HepG2 (cell line): ENCODE results near the gene ATP11A. TPM values are rescaled to one million over a fixed set of nuclear protein-coding genes. Genes with fewer than 3 reads are reported as not detected.

Experiments
- ATAC-seq: fragments of 200-7000 bp; cut with Tn5 transposase; 3 replicates; pipeline ENCODE4 v1.9.1; 2020; ENCODE audit warnings: mild to moderate bottlenecking, moderate library complexity
- BruUV-seq: library from RNA; stranded (reverse); fragments of 400-500 nt; replicated peaks from 2 replicates; lab custom pipeline; 2021; lab: Mats Ljungman, UMichigan
- CTCF ChIA-PET: fragments of 300-600 bp; formaldehyde crosslinking; extraction: SDS; loops from one replicate; lab custom pipeline; 2021; ENCODE audit warnings: low total read pairs, inconsistent platforms, low intra/inter-chr PET ratio; lab: Yijun Ruan, JAX
- POLR2A ChIA-PET: fragments of 350-600 bp; sonication (Branson Sonifier 250); formaldehyde crosslinking; loops from one replicate; lab custom pipeline; 2020; ENCODE audit warnings: antibody characterized with exemption, inconsistent platforms; lab: Yijun Ruan, JAX
- DNase-seq: peaks from one replicate; pipeline ENCODE4 v3.0.0-alpha.2; 2015; ENCODE audit warnings: low spot score
- FAIRE-seq: peaks from 3 replicates; lab custom pipeline; 2011; peaks lifted over from hg19 to GRCh38; lab: Jason Lieb, UNC
- H2AFZ ChIP-seq: one replicate; pipeline ENCODE4 v1.6.1; 2011; ENCODE audit warnings: low read length, inconsistent platforms
- H3K27ac ChIP-seq: fragments of 300-600 bp; 3 replicates; pipeline ENCODE4 v1.8.0; 2011; ENCODE audit warnings: mixed run types, mild to moderate bottlenecking, mixed read lengths, low read length, inconsistent platforms; ENCODE audit not compliant: insufficient read depth; ENCODE audit errors: extremely low read length
- H3K27me3 ChIP-seq, 2 experiments: fragments of 200-600 bp in 1 of 2; 2 replicates in 1 of 2; 3 replicates in 1 of 2; pipeline versions ENCODE4 v1.6.0 to v1.8.0; 2011; ENCODE audit warnings: low read length in 2 of 2, mild to moderate bottlenecking in 2 of 2, moderate library complexity in 2 of 2, inconsistent platforms in 1 of 2; ENCODE audit not compliant: insufficient read depth in 2 of 2, control insufficient read depth in 1 of 2
- H3K36me3 ChIP-seq, 2 experiments: fragments of 200-600 bp in 1 of 2; replicated peaks in 1 of 2; 2 replicates in 1 of 2; 3 replicates in 1 of 2; pipeline versions ENCODE4 v1.5.1 to v1.8.0; 2011; ENCODE audit warnings: low read length in 2 of 2, inconsistent platforms in 1 of 2; ENCODE audit not compliant: insufficient read depth in 2 of 2, control insufficient read depth in 1 of 2
- H3K4me1 ChIP-seq: 2 replicates; pipeline ENCODE4 v1.5.1; 2012; ENCODE audit warnings: low read length, inconsistent platforms; ENCODE audit not compliant: insufficient read depth
- H3K4me2 ChIP-seq: 2 replicates; pipeline ENCODE4 v1.6.0; 2011; ENCODE audit warnings: low read depth, low read length, inconsistent platforms
- H3K4me3 ChIP-seq, 3 experiments: fragments of 200-600 bp in 1 of 3; sonication (generic), shearing (Covaris generic) in 1 of 3; replicated peaks in 1 of 3; 2 replicates each; pipeline ENCODE4 v1.5.1; 2011 to 2016; ENCODE audit warnings: low read length in 3 of 3, inconsistent platforms in 2 of 3, low read depth in 2 of 3, mild to moderate bottlenecking in 2 of 3, control low read depth in 1 of 3, mixed read lengths in 1 of 3; ENCODE audit not compliant: insufficient read depth in 1 of 3
- H3K79me2 ChIP-seq: one replicate; pipeline ENCODE4 v1.6.1; 2011; ENCODE audit warnings: low read length, inconsistent platforms; ENCODE audit not compliant: insufficient read depth
- H3K9ac ChIP-seq: 2 replicates; pipeline ENCODE4 v1.6.0; 2011; ENCODE audit warnings: mild to moderate bottlenecking, low read depth, low read length, inconsistent platforms; ENCODE audit not compliant: insufficient read depth
- H3K9me3 ChIP-seq: 2 replicates; pipeline ENCODE4 v1.5.1; 2012; ENCODE audit warnings: mild to moderate bottlenecking, low read length
- H4K20me1 ChIP-seq: 2 replicates; pipeline ENCODE4 v1.6.0; 2011; ENCODE audit warnings: inconsistent platforms, mild to moderate bottlenecking, low read length, moderate library complexity; ENCODE audit not compliant: insufficient read depth
- AGO2 ChIP-seq: fragments of 200-400 bp; formaldehyde crosslinking; optimal IDR thresholded peaks from 2 replicates; pipeline ENCODE3; 2017; ENCODE audit warnings: mild to moderate bottlenecking, low read depth, low read length, moderate library complexity
- CENPT ChIP-seq: sonication (generic); formaldehyde crosslinking; IDR thresholded peaks from 2 replicates; pipeline ENCODE4 v1.8.0; 2022; ENCODE audit warnings: low read depth, mild to moderate bottlenecking, moderate library complexity, missing genetic modification reagents
- KAT2B ChIP-seq: fragments of 150-350 bp; IDR thresholded peaks from 2 replicates; pipeline ENCODE4 v1.6.1; 2014; ENCODE audit warnings: low read depth, low read length, borderline replicate concordance
- MXD4 ChIP-seq: IDR thresholded peaks from 2 replicates; pipeline ENCODE4 v1.6.1; 2016; ENCODE audit warnings: mild to moderate bottlenecking, missing biosample characterization, missing genetic modification reagents
- SSRP1 ChIP-seq: IDR thresholded peaks from 2 replicates; pipeline ENCODE4 v1.6.1; 2016; ENCODE audit warnings: control low read depth
- ZFAT ChIP-seq: sonication (generic); formaldehyde crosslinking; conservative IDR thresholded peaks from 2 replicates; pipeline ENCODE4 v1.8.1; 2023; ENCODE audit warnings: missing genetic modification reagents, inconsistent platforms
- WGBS: methylation state at CpG from one replicate; pipeline ENCODE4 v1.1.6; 2017; ENCODE audit warnings: low lambda C conversion rate; 5-methylcytosine and 5-hydroxymethylcytosine counted together
- in situ Hi-C: cut with HindIII; loops from 2 replicates; pipeline ENCODE4 v1.10.0; 2017; ENCODE audit warnings: low pct_unique_long_range_greater_than_20kb; ENCODE audit not compliant: extremely low pct_ligation_motif_present
- intact Hi-C: fragments of 100-400 bp; cut with micrococcal nuclease; formaldehyde crosslinking; loops from one replicate; pipeline ENCODE4 v1.10.0; 2022; ENCODE audit not compliant: unreplicated experiment
- polyA plus RNA-seq, 8 experiments: library from polyadenylated mRNA; depleted of rRNA in 3 of 8; stranded (reverse) in 7 of 8; unstranded in 1 of 8; fragments of >200 nt; fragmentation: Illumina TruSeq in 4 of 8; extraction: Trizol in 4 of 8; gene quantifications; 2 replicates each; pipeline versions ENCODE4 v1.2.1 to v1.2.3, GENCODE V29; 2011 to 2016; ENCODE audit warnings: low read depth in 4 of 8, missing spikeins in 1 of 8, mixed read lengths in 1 of 8; ENCODE audit not compliant: insufficient read depth in 1 of 8
- total RNA-seq, 5 experiments: library from RNA; depleted of rRNA; stranded (reverse); fragments of >200 nt; fragmentation: Illumina TruSeq; extraction: Trizol; gene quantifications; 2 replicates each; pipeline ENCODE4 v1.2.3, GENCODE V29; 2016; ENCODE audit warnings: low read depth in 1 of 5
- TF ChIP-seq, protein P1 (sequence below): sonication (generic); formaldehyde crosslinking; IDR thresholded peaks from 2 replicates; pipeline ENCODE4 v1.4.0; 2020; ENCODE audit warnings: missing genetic modification reagents

The ATP11A gene
- total and polyA plus RNA-seq, 2 of the 13 experiments (the other 11 are each of a cell fraction or from before 2014, with no cell fraction given): 18.4 to 20.1 TPM

DNA sequence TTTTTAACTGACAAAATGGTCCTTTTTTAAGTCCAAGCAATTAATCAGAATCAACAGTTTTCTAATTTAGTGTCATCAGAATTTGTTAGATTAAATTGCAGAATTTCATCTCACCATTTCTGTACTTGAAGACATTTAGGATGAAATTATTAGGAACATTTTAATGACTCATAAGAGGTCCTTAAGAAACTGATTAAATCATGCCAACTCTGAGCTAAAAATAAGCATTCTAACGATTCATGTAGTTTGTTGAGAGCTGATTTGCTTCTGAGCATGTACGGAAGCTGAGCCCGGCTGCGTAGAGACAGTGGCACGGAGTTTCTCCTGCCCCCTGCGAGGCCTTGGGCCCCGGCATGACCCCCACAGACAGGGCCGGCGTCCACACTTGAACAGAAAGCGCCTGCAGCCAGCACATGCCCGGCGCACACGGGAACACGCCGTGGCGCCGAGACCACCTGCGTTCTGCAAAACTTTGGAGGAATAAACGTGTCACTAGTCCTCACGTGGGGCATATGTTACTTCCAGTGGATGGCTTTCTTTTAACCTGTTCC, 189.5 kb downstream of the ATP11A start:
- FAIRE-seq (no peak), ATAC-seq (no peak), DNase-seq (no peak)
- TF ChIP-seq ZFAT (CRISPR knock-in tag) (no peak), KAT2B (no peak), MXD4 (CRISPR knock-in tag) (no peak), SSRP1 (CRISPR knock-in tag) (no peak)
- TF ChIP-seq, protein P1, sequence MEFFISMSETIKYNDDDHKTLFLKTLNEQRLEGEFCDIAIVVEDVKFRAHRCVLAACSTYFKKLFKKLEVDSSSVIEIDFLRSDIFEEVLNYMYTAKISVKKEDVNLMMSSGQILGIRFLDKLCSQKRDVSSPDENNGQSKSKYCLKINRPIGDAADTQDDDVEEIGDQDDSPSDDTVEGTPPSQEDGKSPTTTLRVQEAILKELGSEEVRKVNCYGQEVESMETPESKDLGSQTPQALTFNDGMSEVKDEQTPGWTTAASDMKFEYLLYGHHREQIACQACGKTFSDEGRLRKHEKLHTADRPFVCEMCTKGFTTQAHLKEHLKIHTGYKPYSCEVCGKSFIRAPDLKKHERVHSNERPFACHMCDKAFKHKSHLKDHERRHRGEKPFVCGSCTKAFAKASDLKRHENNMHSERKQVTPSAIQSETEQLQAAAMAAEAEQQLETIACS (CRISPR knock-in tag): no peak
- Histone ChIP-seq H3K79me2 (no peaks in the 10 kb centered on the region), H3K4me2 (no peak overlapping the region), H3K36me3 (peaks cover 37 to 65% of the 10 kb centered on the region in 2 experiments), H3K27ac (no peak overlapping the region), H4K20me1 (no peaks in the 10 kb centered on the region), H2AFZ (no peak overlapping the region), H3K4me3 (no peak overlapping the region), H3K27me3 (no peaks in the 10 kb centered on the region), H3K9me3 (no peaks in the 10 kb centered on the region), H3K9ac (no peak overlapping the region), H3K4me1 (peaks cover 1% of the 10 kb centered on the region; the same call in 1 of the 2 replicates)
- CTCF ChIA-PET: no interaction called here
- in situ Hi-C loops: no loop called here
- BruUV-seq: TSS peak; percentile 7
- POLR2A ChIA-PET: no interaction called here
- 86% methylated on average over 19 of the region's 20 CpGs for WGBS
- intact Hi-C loops: no loop called here

DNA sequence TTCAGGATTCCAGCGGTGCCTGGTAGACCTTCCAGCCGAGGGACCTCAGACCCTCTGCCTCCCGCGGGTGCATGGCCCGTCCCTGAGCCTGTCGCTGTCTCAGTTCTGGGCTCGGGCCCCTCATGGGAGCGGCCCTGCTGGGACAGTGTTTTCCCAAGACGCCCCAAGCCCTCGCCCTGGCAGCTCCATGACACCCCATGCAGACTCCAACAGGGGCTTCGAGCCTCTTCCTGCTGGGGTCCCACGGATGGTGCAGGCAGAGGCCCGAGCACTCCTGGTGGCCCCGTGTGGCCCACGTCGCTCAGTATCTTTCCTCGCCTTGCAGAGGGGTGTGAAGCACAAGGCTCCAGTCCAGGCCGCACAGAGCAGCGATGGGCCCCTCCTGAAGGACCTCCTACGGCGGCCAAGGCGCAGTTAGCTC, 190.4 kb downstream of the ATP11A start:
- no peak overlapping the region for H3K4me3 ChIP-seq
- no peaks in the 10 kb centered on the region for H3K27me3 ChIP-seq
- peaks cover 34 to 58% of the 10 kb centered on the region in 2 experiments for H3K36me3 ChIP-seq
- no TSS peak for BruUV-seq
- no peak overlapping the region for H3K27ac ChIP-seq
- H3K9me3 ChIP-seq: no peaks in the 10 kb centered on the region
- no peak for ATAC-seq
- H3K4me2 ChIP-seq: no peak overlapping the region
- ChIA-PET POLR2A (no interaction called here), CTCF (no interaction called here)
- H3K9ac ChIP-seq: no peak overlapping the region
- H3K4me1 ChIP-seq: no peaks in the 10 kb centered on the region
- H2AFZ ChIP-seq: no peak overlapping the region
- intact Hi-C loops: no loop called here
- FAIRE-seq: no peak
- H3K79me2 ChIP-seq: no peaks in the 10 kb centered on the region
- in situ Hi-C loops: no loop called here
- TF ChIP-seq CENPT (CRISPR knock-in tag) (no peak), AGO2 (peak; percentile 67)
- H4K20me1 ChIP-seq: no peaks in the 10 kb centered on the region
- DNase-seq: no peak
- WGBS: 94% methylated on average over 13 of the region's 22 CpGs
